Occipital lobe (tissue), 2 donors: Measurements from ENCODE around the gene TERT. TPM values are rescaled to one million over a fixed set of nuclear protein-coding genes. Genes with fewer than 3 reads are reported as not detected.

Experiments
- DNase-seq: peaks from one replicate; lab custom pipeline; 2025; lab: John Stamatoyannopoulos, UW
- total RNA-seq: library from RNA; depleted of rRNA; stranded (reverse); fragments of >200 nt; gene quantifications from one replicate; pipeline ENCODE4 v1.2.3, GENCODE V29; 2014

TERT gene
- total RNA-seq, 1 donor from 2014 or later: not detected

- no peak for DNase-seq
Measured at GRCh38 chr5:1219098-1219767, 75.6 kb downstream of the TERT start.

GRCh38 chr5:1218351-1219080 is 76.4 kb downstream of the TERT start:
- no peak for DNase-seq

- DNase-seq: no peak
Measured at GRCh38 chr5:1217596-1218206, 77.2 kb downstream of the TERT start.

- no peak for DNase-seq
Measured at GRCh38 chr5:1216918-1217295, 78.0 kb downstream of the TERT start.

GRCh38 chr5:1216211-1216917 is 78.5 kb downstream of the TERT start:
- no peak for DNase-seq

- DNase-seq: no peak
Measured at GRCh38 chr5:1215320-1216096, 79.4 kb downstream of the TERT start.

- no peak for DNase-seq
Measured at GRCh38 chr5:1214936-1215220, 80.0 kb downstream of the TERT start.

- no peak for DNase-seq
Measured at GRCh38 chr5:1214163-1214935, 80.5 kb downstream of the TERT start.

- DNase-seq: no peak
Measured at GRCh38 chr5:1213508-1214162, 81.2 kb downstream of the TERT start.

GRCh38 chr5:1212881-1213280 is 82.0 kb downstream of the TERT start:
- DNase-seq: no peak

- no peak for DNase-seq
Measured at GRCh38 chr5:1212271-1212670, 82.6 kb downstream of the TERT start.

GRCh38 chr5:1211701-1212100 is 83.2 kb downstream of the TERT start:
- no peak for DNase-seq

- no peak for DNase-seq
Measured at GRCh38 chr5:1210832-1211251, 84.0 kb downstream of the TERT start.

GRCh38 chr5:1209896-1210776 is 84.7 kb downstream of the TERT start:
- DNase-seq: no peak

- DNase-seq: no peak
Measured at GRCh38 chr5:1209489-1209852, 85.4 kb downstream of the TERT start.

- DNase-seq: no peak
Measured at GRCh38 chr5:1208743-1209488, 86.0 kb downstream of the TERT start.

GRCh38 chr5:1208221-1208742 is 86.6 kb downstream of the TERT start:
- DNase-seq: no peak

GRCh38 chr5:1207555-1207954 is 87.3 kb downstream of the TERT start:
- no peak for DNase-seq
